Osteoblast (primary cell): Measurements from ENCODE around the gene TTLL7. TPM values are rescaled to one million over a fixed set of nuclear protein-coding genes. Genes with fewer than 3 reads are reported as not detected.

Experiments used
- DNase-seq: peaks from one replicate; pipeline ENCODE4 v3.0.0; 2011; ENCODE audit warnings: low spot score, mixed read lengths; ENCODE audit not compliant: insufficient read length; ENCODE audit errors: missing footprints
- H2AFZ ChIP-seq: 2 replicates; pipeline ENCODE4 v1.6.0; 2011; ENCODE audit warnings: mild to moderate bottlenecking, low read length
- H3K27ac ChIP-seq: 2 replicates; pipeline ENCODE4 v1.5.1; 2011; ENCODE audit warnings: mild to moderate bottlenecking, low read depth, low read length, moderate library complexity
- H3K27me3 ChIP-seq: 2 replicates; pipeline ENCODE4 v1.6.0; 2012; ENCODE audit warnings: mild to moderate bottlenecking, control low read depth, inconsistent platforms, low read length, moderate library complexity; ENCODE audit not compliant: insufficient read depth
- H3K36me3 ChIP-seq: 2 replicates; pipeline ENCODE4 v1.5.1; 2011; ENCODE audit warnings: mild to moderate bottlenecking, low read length, control low read depth, moderate library complexity; ENCODE audit not compliant: insufficient read depth
- H3K4me1 ChIP-seq: 2 replicates; pipeline ENCODE4 v1.5.1; 2011; ENCODE audit warnings: mild to moderate bottlenecking, low read length, control low read depth, moderate library complexity; ENCODE audit not compliant: insufficient read depth
- H3K4me2 ChIP-seq: 2 replicates; pipeline ENCODE4 v1.6.0; 2011; ENCODE audit warnings: mild to moderate bottlenecking, low read length; ENCODE audit not compliant: insufficient read depth
- H3K4me3 ChIP-seq: fragments of 200-600 bp; sonication (generic); 3 replicates; pipeline ENCODE4 v1.5.1; 2012; ENCODE audit warnings: mild to moderate bottlenecking, low read length, inconsistent platforms; ENCODE audit not compliant: insufficient read depth
- H3K79me2 ChIP-seq: 2 replicates; pipeline ENCODE4 v1.6.0; 2012; ENCODE audit warnings: mild to moderate bottlenecking, low read length, control low read depth, inconsistent platforms; ENCODE audit not compliant: insufficient read depth
- H3K9me3 ChIP-seq: 2 replicates; pipeline ENCODE4 v1.5.1; 2011; ENCODE audit warnings: low read depth, low read length, control low read depth
- H4K20me1 ChIP-seq: 2 replicates; pipeline ENCODE4 v1.6.0; 2012; ENCODE audit warnings: mild to moderate bottlenecking, low read length, control low read depth; ENCODE audit not compliant: insufficient read depth
- CTCF ChIP-seq: IDR thresholded peaks from 2 replicates; pipeline ENCODE4 v1.5.1; 2011; ENCODE audit warnings: mild to moderate bottlenecking, low read depth, low read length, moderate library complexity; ENCODE audit errors: extremely low read depth
- total RNA-seq: library from RNA; depleted of rRNA; stranded (reverse); fragments of >200 nt; gene quantifications from 2 replicates; pipeline ENCODE4 v1.2.3, GENCODE V29; 2012

The TTLL7 gene
- total RNA-seq, 1 donor: 13.8 TPM

- Histone ChIP-seq H3K4me3 (no peak overlapping the region), H3K4me1 (peaks cover 5% of the 10 kb centered on the region), H3K79me2 (no peaks in the 10 kb centered on the region), H4K20me1 (no peaks in the 10 kb centered on the region), H3K36me3 (no peaks in the 10 kb centered on the region), H3K27ac (no peak overlapping the region), H3K9me3 (no peaks in the 10 kb centered on the region), H3K27me3 (no peaks in the 10 kb centered on the region), H2AFZ (no peak overlapping the region), H3K4me2 (peak overlapping the region; percentile 29)
- TF ChIP-seq CTCF: no peak
- no peak for DNase-seq
These were observed 109.2 kb downstream of the TTLL7 start for GRCh38 chr1:83889707-83890106.

- Histone ChIP-seq H3K36me3 (no peaks in the 10 kb centered on the region), H3K27ac (no peak overlapping the region), H3K27me3 (no peaks in the 10 kb centered on the region), H3K79me2 (no peaks in the 10 kb centered on the region), H4K20me1 (no peaks in the 10 kb centered on the region), H3K4me2 (no peak overlapping the region), H3K4me3 (no peak overlapping the region), H3K9me3 (no peaks in the 10 kb centered on the region), H2AFZ (no peak overlapping the region), H3K4me1 (peaks cover 14% of the 10 kb centered on the region)
- TF ChIP-seq CTCF: no peak
- DNase-seq: no peak
These were observed 111.4 kb downstream of the TTLL7 start for GRCh38 chr1:83887483-83887882.

- no peak for DNase-seq
- no peak for TF ChIP-seq CTCF
- no peak overlapping the region for H3K4me2 ChIP-seq
- H3K9me3 ChIP-seq: no peaks in the 10 kb centered on the region
- no peak overlapping the region for H2AFZ ChIP-seq
- H4K20me1 ChIP-seq: no peaks in the 10 kb centered on the region
- no peak overlapping the region for H3K27ac ChIP-seq
- no peaks in the 10 kb centered on the region for H3K36me3 ChIP-seq
- no peaks in the 10 kb centered on the region for H3K27me3 ChIP-seq
- peaks cover 10% of the 10 kb centered on the region for H3K4me1 ChIP-seq
- no peaks in the 10 kb centered on the region for H3K79me2 ChIP-seq
- H3K4me3 ChIP-seq: no peak overlapping the region
These were observed 115.0 kb downstream of the TTLL7 start for GRCh38 chr1:83883979-83884378.

- no peak for DNase-seq
- Histone ChIP-seq H4K20me1 (no peaks in the 10 kb centered on the region), H3K9me3 (no peaks in the 10 kb centered on the region), H3K4me1 (peaks cover 10% of the 10 kb centered on the region), H2AFZ (no peak overlapping the region), H3K27ac (no peak overlapping the region), H3K4me2 (no peak overlapping the region), H3K4me3 (no peak overlapping the region), H3K27me3 (no peaks in the 10 kb centered on the region), H3K79me2 (no peaks in the 10 kb centered on the region), H3K36me3 (no peaks in the 10 kb centered on the region)
- TF ChIP-seq CTCF: peak; percentile 59
These were observed 116.0 kb downstream of the TTLL7 start for GRCh38 chr1:83882906-83883305.
